ENCODE data around the gene GPR179.
"Not testable (repeated sequence)": the region's sequence is repeated elsewhere in the genome, so short reads cannot be mapped to it uniquely, and the experiment has no call there.

The GPR179 gene

DNA sequence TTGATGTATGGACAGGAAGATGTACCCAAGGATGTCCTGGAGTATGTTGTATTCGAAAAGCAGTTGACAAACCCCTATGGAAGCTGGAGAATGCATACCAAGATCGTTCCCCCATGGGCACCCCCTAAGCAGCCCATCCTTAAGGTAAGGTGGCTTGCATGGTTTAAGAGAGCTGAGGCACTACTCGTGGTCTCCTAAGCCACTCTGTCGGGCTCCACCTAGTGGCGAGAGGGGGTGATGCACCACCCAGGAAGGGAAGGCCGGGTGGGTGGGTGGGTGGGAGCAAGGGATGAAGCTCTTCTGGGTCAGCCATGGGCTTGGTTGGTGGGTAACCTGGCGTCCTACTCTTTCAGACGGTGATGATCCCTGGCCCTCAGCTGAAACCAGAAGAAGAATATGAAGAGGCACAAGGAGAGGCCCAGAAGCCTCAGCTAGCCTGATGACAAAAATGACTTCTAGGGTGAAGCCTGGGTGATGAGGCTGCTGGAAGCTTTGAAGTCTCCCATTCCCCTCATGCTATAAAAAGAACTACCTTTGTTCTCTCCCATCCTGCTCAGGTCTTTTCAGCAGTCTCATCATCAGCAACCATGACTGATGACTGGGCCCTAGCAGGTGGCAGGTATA is 21.5 kb downstream of the GPR179 start:
- DNase-seq, result peak; percentile 23 to 68 (median 49)

DNA sequence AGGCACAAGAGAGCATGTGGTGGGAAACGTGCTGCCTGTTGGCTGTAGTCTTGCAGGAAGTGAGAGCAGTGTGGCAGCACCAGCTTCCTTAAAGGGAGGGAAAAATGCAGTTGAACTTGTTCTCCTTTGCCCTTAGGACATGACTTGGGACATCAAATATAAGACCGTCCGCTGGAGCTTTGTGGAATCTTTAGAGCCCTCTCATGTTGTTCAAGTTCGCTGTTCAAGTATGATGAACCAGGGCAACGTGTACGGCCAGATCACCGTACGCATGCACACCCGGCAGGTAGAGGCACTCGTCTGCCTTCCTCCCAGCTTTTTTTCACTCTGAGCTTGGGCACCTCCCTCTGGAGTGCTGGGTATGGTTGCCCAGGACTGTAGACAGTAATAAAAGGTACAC is 23.3 kb downstream of the GPR179 start:
- DNase-seq, result no peak

DNA sequence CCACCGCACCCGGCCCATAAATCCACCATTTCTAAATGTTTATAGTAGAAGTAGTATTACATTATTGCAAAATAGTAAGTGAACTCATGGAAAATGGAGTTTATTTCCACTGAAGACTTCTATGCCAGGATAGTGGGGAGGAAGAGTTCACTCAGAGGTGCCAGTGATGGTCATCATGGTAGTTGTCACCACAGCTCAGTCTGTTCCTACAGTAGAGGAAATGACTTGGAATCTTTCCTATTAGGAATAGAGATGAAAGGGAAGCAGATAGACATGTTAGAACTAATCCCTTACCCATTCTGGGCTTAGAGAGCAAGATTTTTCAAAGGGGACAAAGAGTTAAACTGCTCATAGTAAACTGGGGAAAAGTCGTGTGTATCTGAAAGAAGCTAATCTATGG is 26.7 kb downstream of the GPR179 start:
- no peak for DNase-seq

DNA sequence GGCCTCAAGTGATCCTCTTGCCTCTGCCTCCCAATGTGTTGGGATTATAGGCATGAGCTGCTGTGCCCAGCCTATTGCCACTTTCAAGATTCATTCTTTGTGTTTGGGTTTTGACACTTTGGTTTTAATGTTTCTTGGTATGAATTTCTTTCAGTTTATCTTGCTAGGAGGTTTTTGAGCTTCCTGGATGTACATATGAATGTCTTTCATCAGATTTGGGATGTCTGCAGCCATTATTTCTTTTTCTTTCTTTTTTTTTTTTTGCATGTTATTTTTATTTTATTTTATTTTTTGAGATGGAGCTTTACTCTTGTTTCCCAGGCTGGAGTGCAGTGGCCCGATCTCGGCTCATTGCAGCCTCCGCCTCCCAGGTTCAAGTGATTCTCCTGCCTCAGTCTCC is 28.3 kb downstream of the GPR179 start:
- no peak for DNase-seq

DNA sequence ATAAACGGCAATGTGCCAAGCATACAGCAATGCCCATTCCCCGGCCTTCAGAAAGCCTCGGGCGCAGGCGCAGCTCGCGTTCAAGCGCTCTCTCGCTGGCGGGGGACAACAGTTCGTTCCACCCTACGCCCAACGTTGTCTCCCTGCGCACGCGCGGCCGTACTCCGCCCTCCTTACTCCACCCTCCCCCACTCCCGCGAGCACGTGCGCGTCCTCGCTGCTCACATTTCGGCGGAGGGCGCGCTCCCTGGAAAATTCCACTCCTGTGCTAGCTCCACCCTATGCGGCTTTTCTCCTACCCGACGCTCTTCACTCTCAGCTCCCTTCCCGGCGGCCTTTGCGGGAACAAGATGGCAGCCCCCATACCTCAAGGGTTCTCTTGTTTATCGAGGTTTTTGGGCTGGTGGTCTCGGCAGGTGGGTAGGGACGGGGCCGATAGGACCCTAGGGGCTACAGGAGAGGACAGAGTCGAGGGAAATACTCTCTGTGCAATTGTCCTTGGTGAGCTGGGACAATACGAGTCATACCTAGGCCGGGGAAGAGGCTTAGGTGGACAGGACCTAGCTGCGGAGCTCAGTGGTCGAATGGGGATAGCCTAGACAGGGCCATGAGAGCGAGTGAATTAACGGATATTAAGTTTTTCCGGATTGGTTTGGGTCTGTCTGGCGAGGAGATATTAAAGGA is 46.8 kb downstream of the GPR179 start, which contains the start of gene MRPL45:
MRPL45 (plus strand) TSS at position 335 of the 684 bp plus-strand sequence; CDS start at position 351, 16 bp downstream.
- peak; percentile 94 to 98 (median 94) for DNase-seq

DNA sequence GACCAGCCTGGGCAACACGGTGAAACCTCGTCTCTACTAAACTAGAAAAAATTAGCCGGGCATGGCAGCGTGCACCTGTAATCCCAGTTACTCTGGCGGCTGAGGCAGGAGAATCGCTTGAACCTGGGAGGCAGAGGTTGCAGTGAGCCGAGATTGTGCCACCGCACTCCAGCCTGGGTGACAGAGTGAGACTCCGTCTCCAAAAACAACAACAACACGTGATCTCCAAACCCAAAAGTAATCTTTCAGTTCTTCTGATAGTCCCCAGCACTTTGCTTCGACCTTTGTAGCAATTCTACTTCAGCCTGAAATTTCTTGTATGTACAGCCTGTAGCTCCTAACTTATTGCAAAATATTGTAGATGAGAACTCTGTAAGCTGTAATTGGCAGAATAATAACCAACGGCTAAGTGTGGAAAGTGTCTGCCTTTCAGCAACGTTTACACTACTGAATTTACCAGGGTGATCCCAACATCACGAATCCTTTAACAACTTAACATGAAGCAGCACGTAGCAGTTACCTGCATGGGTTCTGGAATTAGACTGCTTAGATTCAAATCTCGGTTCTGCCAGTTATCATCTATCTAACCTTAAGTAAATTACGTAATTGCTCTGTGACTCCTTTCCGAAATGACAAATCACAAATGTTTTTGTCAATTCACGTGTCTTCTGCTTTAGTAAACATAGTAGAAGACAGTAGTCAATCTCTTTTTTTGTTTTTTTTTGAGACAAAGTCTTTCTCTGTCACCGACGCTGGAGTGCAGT is 48.0 kb downstream of the GPR179 start:
- DNase-seq, result not testable (repeated sequence)

DNA sequence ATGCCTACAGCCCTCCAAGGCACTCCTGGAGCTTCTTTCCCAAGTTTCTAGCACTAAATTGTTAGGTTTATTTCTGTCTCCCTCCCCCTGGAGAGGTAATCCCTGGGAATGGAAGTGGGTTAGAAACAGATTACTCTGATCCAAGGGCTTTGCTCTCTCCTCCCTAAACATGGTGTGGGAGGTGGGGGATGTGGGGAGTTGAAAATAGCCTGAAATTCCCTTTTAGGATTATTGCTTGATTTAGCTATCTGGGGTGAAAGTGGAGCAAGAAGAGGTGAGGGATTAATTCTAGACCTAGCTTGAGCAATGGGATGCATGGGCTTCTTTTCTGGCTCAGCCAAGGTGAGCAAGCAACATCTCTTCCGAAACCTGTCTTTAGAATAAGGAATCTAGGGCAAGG is 54.0 kb downstream of the GPR179 start:
- not testable (repeated sequence) for DNase-seq

DNA sequence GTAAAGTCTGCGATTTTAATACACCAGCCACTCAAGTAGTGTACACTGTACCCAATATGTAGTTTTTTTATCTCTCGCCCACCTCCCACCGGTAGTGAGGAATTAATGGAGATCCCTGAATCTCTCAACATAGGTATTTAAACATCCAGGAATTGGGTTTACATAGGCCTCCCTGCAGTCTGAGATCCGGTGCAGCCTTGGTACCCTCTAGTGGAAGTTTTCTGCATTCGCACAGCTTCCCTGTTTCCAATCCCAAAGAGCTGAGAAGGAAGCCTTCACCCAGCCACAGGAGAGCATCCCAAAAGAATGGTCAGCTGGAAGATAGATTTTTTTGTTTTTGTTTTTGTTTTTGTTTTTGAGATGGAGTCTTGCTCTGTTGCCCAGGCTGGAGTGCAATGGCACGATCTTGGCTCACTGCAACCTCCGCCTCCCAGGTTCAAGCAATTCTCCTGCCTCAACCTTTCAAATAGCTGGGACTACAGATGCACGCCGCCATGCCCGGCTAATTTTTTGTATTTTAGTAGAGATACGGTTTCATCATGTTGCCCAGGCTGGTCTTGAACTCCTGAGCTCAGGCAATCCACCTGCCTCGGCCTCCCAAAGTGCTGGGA is 55.4 kb downstream of the GPR179 start:
- DNase-seq, result peak in 1 of 5 donors; percentile 1

DNA sequence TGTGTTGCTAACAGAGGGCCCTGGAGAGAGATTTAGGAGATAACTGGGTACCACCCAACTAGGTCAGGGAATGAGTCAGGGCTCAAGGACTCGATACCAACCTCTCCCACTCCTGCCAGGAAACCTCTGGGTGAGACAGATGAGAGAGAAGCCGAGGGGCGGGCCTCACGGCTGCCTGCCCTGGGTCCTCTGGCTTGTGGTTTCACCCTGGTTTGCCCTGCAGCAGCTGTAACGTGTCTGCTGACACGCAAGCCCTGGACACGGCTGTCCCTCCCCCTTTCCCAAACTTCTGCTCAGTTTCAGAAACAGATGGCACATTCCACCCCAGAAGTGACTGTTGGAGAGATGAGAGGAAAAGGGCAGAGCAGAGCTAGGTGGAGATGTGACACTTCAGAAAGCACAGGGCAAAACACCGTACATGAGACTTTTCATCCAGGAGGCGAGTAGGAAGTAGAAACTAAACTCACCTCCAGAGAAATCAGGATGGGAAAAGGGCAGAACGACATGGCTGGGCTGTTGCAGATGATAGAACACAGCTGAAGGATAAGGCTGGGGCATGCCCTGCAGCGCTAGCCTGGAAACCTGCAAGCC is 57.2 kb downstream of the GPR179 start:
- DNase-seq, result peak in 1 of 5 donors; percentile 11

DNA sequence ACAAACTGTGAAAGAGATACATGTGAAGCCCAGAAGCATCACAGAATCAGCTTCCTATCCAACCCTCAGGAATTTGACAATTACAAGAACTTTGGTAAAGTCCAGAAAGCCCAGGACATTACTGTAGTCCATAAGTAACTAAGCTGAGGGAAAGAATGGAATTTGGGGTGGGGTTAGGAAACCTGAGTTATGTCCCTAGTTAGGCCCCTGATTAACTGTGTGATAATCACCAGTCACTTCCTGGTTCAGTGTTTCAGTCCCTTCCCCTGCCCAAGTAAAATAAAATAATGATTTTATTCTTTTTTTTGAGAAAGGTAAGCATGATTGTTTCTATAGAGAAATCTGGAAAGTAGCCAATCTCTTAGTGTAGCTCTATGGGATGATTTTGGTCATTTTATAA is 57.8 kb downstream of the GPR179 start:
- not testable (repeated sequence) for DNase-seq

All from T-helper 1 cell (primary cell).